Motor neuron (in vitro differentiated cells): ENCODE results near the gene FARS2. TPM values are rescaled to one million over a fixed set of nuclear protein-coding genes. Genes with fewer than 3 reads are reported as not detected.

Source experiments
- ATAC-seq, 8 experiments: fragments of 200-7000 bp; cut with Tn5 transposase; replicated peaks in 6 of 8; 2 replicates each; pipeline ENCODE4 v1.8.0; 2021; ENCODE audit warnings: mild to moderate bottlenecking in 8 of 8, moderate library complexity in 8 of 8
- H3K27ac ChIP-seq, 2 donors: fragments of 250-450 bp; sonication (Bioruptor Pico); 2 replicates each; pipeline ENCODE4 v1.9.0; 2021; ENCODE audit warnings: antibody characterized with exemption in 2 of 2, mild to moderate bottlenecking in 2 of 2, moderate library complexity in 1 of 2
- H3K4me1 ChIP-seq, 2 donors: fragments of 250-450 bp; sonication (Bioruptor Pico); replicated peaks in 1 of 2; 2 replicates each; pipeline ENCODE4 v1.6.1; 2021; ENCODE audit warnings: antibody characterized with exemption in 2 of 2, mild to moderate bottlenecking in 2 of 2, moderate library complexity in 1 of 2
- H3K4me3 ChIP-seq, 5 donors: fragments of 250-450 bp; sonication (Bioruptor Pico); 2 replicates each; pipeline ENCODE4 v1.9.0; 2021; ENCODE audit warnings: antibody characterized with exemption in 5 of 5, mild to moderate bottlenecking in 5 of 5, moderate library complexity in 4 of 5
- WGBS, 10 experiments: fragments of 450-650 bp; shearing (Covaris generic); methylation state at CpG; one replicate each; pipeline ENCODE4 v1.0.0; 2022; 5-methylcytosine and 5-hydroxymethylcytosine counted together
- in situ Hi-C, 9 experiments: fragments of 400-800 bp; cut with MboI; loops; one replicate each; pipeline ENCODE4 v1.15.0; 2021; ENCODE audit warnings: low sequenced_read_pairs in 9 of 9, low pct_unique_long_range_greater_than_20kb in 2 of 9; ENCODE audit not compliant: unreplicated experiment in 9 of 9
- total RNA-seq, 8 experiments: library from RNA; unstranded; fragments of 300-600 nt; gene quantifications; 2 replicates each; pipeline versions ENCODE4 v1.2.3 to v1.2.4, GENCODE V29; 2022

FARS2 gene
- total RNA-seq, result 10 to 100 TPM; 10.9 to 24.1 (median 15.6) TPM

GRCh38 chr6:5260661-5261544, at the start of gene FARS2, which contains the start of gene LYRM4:
Gene FARS2 (plus strand): TSS chr6:5261513.
Gene LYRM4 (minus strand): TSS chr6:5260950. CDS start chr6:5260733, 217 bp downstream.
- 0% methylated on average over 7 to 15 of the region's 85 CpGs; no CpG with 5 or more reads in 8 of the 10 experiments for WGBS, 10 experiments
- peaks cover 9 to 10% of the 10 kb centered on the region in 2 donors for H3K4me1 ChIP-seq
- in situ Hi-C loops, result loop anchor here in 1 of 9 experiments (25.0 kb wide), 1 partner anchor 726 kb away; no protein-coding TSS in a partner anchor
- H3K4me3 ChIP-seq, result peak within 1 kb of the TSS; percentile 72 to 90 (median 85)
- H3K27ac ChIP-seq, result peak within 1 kb of the TSS; percentile 100
- ATAC-seq, result peak; percentile 80 to 91 (median 88)

GRCh38 chr6:5213836-5214235, 47.5 kb upstream of the FARS2 start:
- Histone ChIP-seq H3K4me3 (no peak overlapping the region), H3K4me1 (peaks cover 3 to 6% of the 10 kb centered on the region in 2 donors), H3K27ac (no peak overlapping the region)
- in situ Hi-C loops, result loop anchor here in 1 of 9 experiments (25.0 kb wide), 1 partner anchor 152 kb away; no protein-coding TSS in a partner anchor
- peak in 2 of 8 experiments; percentile 51 to 66 for ATAC-seq
- whole genome bisulfite sequencing, 10 experiments, result 11 to 90% (median 80%) methylated on average over 1 to 8 of the region's 8 CpGs; no CpG with 5 or more reads in 1 of the 10 experiments

GRCh38 chr6:5214570-5215052, 46.7 kb upstream of the FARS2 start:
- WGBS, 10 experiments, result 17 to 80% (median 47%) methylated on average over 1 to 9 of the region's 10 CpGs; no CpG with 5 or more reads in 2 of the 10 experiments
- peak; percentile 84 to 98 (median 94) for ATAC-seq
- no peak overlapping the region for H3K4me3 ChIP-seq
- H3K4me1 ChIP-seq, result peaks cover 3 to 6% of the 10 kb centered on the region in 2 donors
- no peak overlapping the region for H3K27ac ChIP-seq
- in situ Hi-C loops, result loop anchor here in 1 of 9 experiments (25.0 kb wide), 1 partner anchor 152 kb away; no protein-coding TSS in a partner anchor

GRCh38 chr6:5215159-5215558, 46.2 kb upstream of the FARS2 start:
- H3K4me3 ChIP-seq, result no peak overlapping the region
- no peak overlapping the region for H3K27ac ChIP-seq
- in situ Hi-C loops, result loop anchor here in 1 of 9 experiments (25.0 kb wide), 1 partner anchor 153 kb away; no protein-coding TSS in a partner anchor
- peaks cover 3 to 6% of the 10 kb centered on the region in 2 donors for H3K4me1 ChIP-seq
- peak; percentile 14 to 69 (median 28) for ATAC-seq
- WGBS, 10 experiments, result 81 to 100% (median 100%) methylated on average over 1 to 2 of the region's 2 CpGs; no CpG with 5 or more reads in 1 of the 10 experiments

GRCh38 chr6:5215799-5216198, 45.5 kb upstream of the FARS2 start:
- H3K27ac ChIP-seq, result no peak overlapping the region
- 67 to 100% (median 92%) methylated on average over 1 to 8 of the region's 9 CpGs; no CpG with 5 or more reads in 1 of the 10 experiments for WGBS, 10 experiments
- no peak overlapping the region for H3K4me3 ChIP-seq
- in situ Hi-C loops, result loop anchor here in 1 of 9 experiments (25.0 kb wide), 1 partner anchor 153 kb away; no protein-coding TSS in a partner anchor
- ATAC-seq, result no peak
- peaks cover 3 to 6% of the 10 kb centered on the region in 2 donors for H3K4me1 ChIP-seq

GRCh38 chr6:5217356-5217755, 44.0 kb upstream of the FARS2 start:
- no peak for ATAC-seq
- Histone ChIP-seq H3K4me1 (peaks cover 3 to 6% of the 10 kb centered on the region in 2 donors), H3K27ac (no peak overlapping the region), H3K4me3 (no peak overlapping the region)
- in situ Hi-C loops, result loop anchor here in 1 of 9 experiments (25.0 kb wide), 1 partner anchor 155 kb away; no protein-coding TSS in a partner anchor
- 80 to 100% (median 86%) methylated on average over 1 to 2 of the region's 2 CpGs; no CpG with 5 or more reads in 5 of the 10 experiments for WGBS, 10 experiments

GRCh38 chr6:5219011-5219691, 42.2 kb upstream of the FARS2 start:
- in situ Hi-C loops, result loop anchor here in 1 of 9 experiments (25.0 kb wide), 1 partner anchor 157 kb away; no protein-coding TSS in a partner anchor
- Histone ChIP-seq H3K4me1 (peaks cover 3 to 6% of the 10 kb centered on the region in 2 donors), H3K27ac (no peak overlapping the region), H3K4me3 (no peak overlapping the region)
- no peak for ATAC-seq
- 74 to 100% (median 96%) methylated on average over 1 to 5 of the region's 5 CpGs; no CpG with 5 or more reads in 1 of the 10 experiments for WGBS, 10 experiments

- H3K4me3 ChIP-seq, result no peak overlapping the region
- no peak overlapping the region for H3K27ac ChIP-seq
- peaks cover 0 to 4% of the 10 kb centered on the region in 2 donors for H3K4me1 ChIP-seq
- 40 to 100% (median 95%) methylated on average over 1 of the region's 1 CpG; no CpG with 5 or more reads in 6 of the 10 experiments for WGBS, 10 experiments
- peak in 1 of 8 experiments; percentile 72 for ATAC-seq
- in situ Hi-C loops, result loop anchor here in 1 of 9 experiments (25.0 kb wide), 1 partner anchor 158 kb away; no protein-coding TSS in a partner anchor
Measured at GRCh38 chr6:5220443-5220842, 40.9 kb upstream of the FARS2 start.

- H3K27ac ChIP-seq, result no peak overlapping the region
- in situ Hi-C loops, result loop anchor here in 1 of 9 experiments (25.0 kb wide), 1 partner anchor 161 kb away; no protein-coding TSS in a partner anchor
- 65 to 100% (median 93%) methylated on average over 1 to 6 of the region's 6 CpGs for WGBS, 10 experiments
- H3K4me3 ChIP-seq, result no peak overlapping the region
- no peak for ATAC-seq
- H3K4me1 ChIP-seq, result no peaks in the 10 kb centered on the region
Measured at GRCh38 chr6:5223309-5223708, 38.0 kb upstream of the FARS2 start.

GRCh38 chr6:5229356-5229755, 32.0 kb upstream of the FARS2 start:
- Histone ChIP-seq H3K4me1 (peaks cover 0 to 3% of the 10 kb centered on the region in 2 donors), H3K4me3 (no peak overlapping the region), H3K27ac (no peak overlapping the region)
- in situ Hi-C loops, result no loop called here
- no peak for ATAC-seq
- WGBS, 10 experiments, result 96 to 100% (median 100%) methylated on average over 2 to 3 of the region's 3 CpGs; no CpG with 5 or more reads in 5 of the 10 experiments

- Histone ChIP-seq H3K4me1 (peaks cover 0 to 3% of the 10 kb centered on the region in 2 donors), H3K4me3 (no peak overlapping the region), H3K27ac (no peak overlapping the region)
- ATAC-seq, result no peak
- in situ Hi-C loops, result no loop called here
- WGBS, 10 experiments, result 43 to 100% (median 90%) methylated on average over 1 to 4 of the region's 4 CpGs; no CpG with 5 or more reads in 4 of the 10 experiments
Measured at GRCh38 chr6:5230081-5230480, 31.2 kb upstream of the FARS2 start.

- Histone ChIP-seq H3K4me1 (peaks cover 0 to 3% of the 10 kb centered on the region in 2 donors), H3K4me3 (no peak overlapping the region), H3K27ac (no peak overlapping the region)
- in situ Hi-C loops, result no loop called here
- WGBS, 10 experiments, result 50 to 84% (median 57%) methylated on average over 1 to 2 of the region's 2 CpGs; no CpG with 5 or more reads in 7 of the 10 experiments
- ATAC-seq, result peak in 5 of 8 experiments; percentile 19 to 96 (median 91)
Measured at GRCh38 chr6:5231289-5231688, 30.0 kb upstream of the FARS2 start.
